IMR-90 (cell line): Measurements from ENCODE around the gene NEK11. TPM values are rescaled to one million over a fixed set of nuclear protein-coding genes. Genes with fewer than 3 reads are reported as not detected.

Experiments used
- ATAC-seq: fragments of 200-7000 bp; cut with Tn5 transposase; 2 replicates; pipeline ENCODE4 v1.9.1; 2020; ENCODE audit warnings: low read depth, mild to moderate bottlenecking, moderate library complexity
- BruUV-seq: library from RNA; stranded (reverse); fragments of 400-500 nt; replicated peaks from 2 replicates; lab custom pipeline; 2021; lab: Mats Ljungman, UMichigan
- CTCF ChIA-PET: fragments of 300-600 bp; formaldehyde crosslinking; extraction: SDS; loops from one replicate; lab custom pipeline; 2021; ENCODE audit warnings: antibody characterized with exemption; lab: Yijun Ruan, JAX
- POLR2A ChIA-PET: fragments of 300-600 bp; sonication (Branson Sonifier 250); formaldehyde crosslinking; loops from one replicate; lab custom pipeline; 2022; ENCODE audit warnings: antibody characterized with exemption; ENCODE audit not compliant: unreplicated experiment; lab: Charles Lee
- DNase-seq: peaks from one replicate; pipeline ENCODE4 v3.0.0; 2013
- H2AFZ ChIP-seq: replicated peaks from 2 replicates; pipeline ENCODE3; 2013; ENCODE audit warnings: low read length, mild to moderate bottlenecking; ENCODE audit not compliant: poor library complexity
- H2AK5ac ChIP-seq: 2 replicates; pipeline ENCODE4 v1.6.1; 2013; ENCODE audit warnings: low read depth, low read length, inconsistent platforms
- H2AK9ac ChIP-seq: replicated peaks from 2 replicates; pipeline ENCODE3; 2013; ENCODE audit warnings: mild to moderate bottlenecking, low read depth, low read length, moderate library complexity; ENCODE audit not compliant: poor library complexity
- H2BK120ac ChIP-seq: 2 replicates; pipeline ENCODE4 v1.6.1; 2013; ENCODE audit warnings: low read depth, low read length, inconsistent platforms
- H2BK15ac ChIP-seq: 3 replicates; pipeline ENCODE4 v1.6.1; 2013; ENCODE audit warnings: low read depth, low read length, inconsistent platforms
- H2BK20ac ChIP-seq: 2 replicates; pipeline ENCODE4 v1.6.1; 2013; ENCODE audit warnings: low read depth, mild to moderate bottlenecking, inconsistent platforms, low read length, moderate library complexity
- H2BK5ac ChIP-seq: 2 replicates; pipeline ENCODE4 v1.6.1; 2013; ENCODE audit warnings: mild to moderate bottlenecking, low read depth, low read length, inconsistent platforms; ENCODE audit not compliant: poor library complexity, severe bottlenecking
- H3K14ac ChIP-seq: replicated peaks from 2 replicates; pipeline ENCODE4 v1.6.1; 2013; ENCODE audit warnings: low read depth, low read length, inconsistent platforms
- H3K18ac ChIP-seq: 2 replicates; pipeline ENCODE4 v1.6.1; 2013; ENCODE audit warnings: low read depth, low read length, control low read depth
- H3K23ac ChIP-seq: 2 replicates; pipeline ENCODE4 v1.6.1; 2013; ENCODE audit warnings: low read depth, low read length, inconsistent platforms
- H3K27ac ChIP-seq: 2 replicates; pipeline ENCODE4 v1.5.1; 2013; ENCODE audit warnings: mild to moderate bottlenecking, control low read depth, low read length; ENCODE audit not compliant: insufficient read depth
- H3K27me3 ChIP-seq: 2 replicates; pipeline ENCODE4 v1.6.1; 2013; ENCODE audit warnings: low read length; ENCODE audit not compliant: control insufficient read depth, insufficient read depth
- H3K36me3 ChIP-seq: 2 replicates; pipeline ENCODE4 v1.6.1; 2013; ENCODE audit warnings: low read length, mixed read lengths; ENCODE audit not compliant: control insufficient read depth, insufficient read depth
- H3K4ac ChIP-seq: 2 replicates; pipeline ENCODE4 v1.6.1; 2013; ENCODE audit warnings: low read depth, low read length, inconsistent platforms
- H3K4me1 ChIP-seq: 2 replicates; pipeline ENCODE4 v1.6.1; 2013; ENCODE audit warnings: low read length, mixed read lengths; ENCODE audit not compliant: control insufficient read depth, insufficient read depth
- H3K4me2 ChIP-seq: 2 replicates; pipeline ENCODE4 v1.6.1; 2013; ENCODE audit warnings: low read depth, mild to moderate bottlenecking, control low read depth, low read length, moderate library complexity
- H3K4me3 ChIP-seq: 2 replicates; pipeline ENCODE4 v1.5.1; 2013; ENCODE audit warnings: low read depth, mild to moderate bottlenecking, control low read depth, low read length, moderate library complexity; ENCODE audit not compliant: insufficient read depth
- H3K56ac ChIP-seq: 2 replicates; pipeline ENCODE4 v1.6.1; 2013; ENCODE audit warnings: low read length, inconsistent platforms; ENCODE audit not compliant: insufficient read depth; ENCODE audit errors: extremely low read depth
- H3K79me1 ChIP-seq, 2 experiments: 2 replicates each; pipeline ENCODE4 v1.6.1; 2013; ENCODE audit warnings: low read length in 2 of 2, inconsistent platforms in 1 of 2, low read depth in 1 of 2
- H3K9ac ChIP-seq: 2 replicates; pipeline ENCODE4 v1.6.1; 2013; ENCODE audit warnings: low read depth, low read length, control low read depth
- H3K9me1 ChIP-seq: 2 replicates; pipeline ENCODE4 v1.6.1; 2013; ENCODE audit warnings: low read length, inconsistent platforms; ENCODE audit not compliant: insufficient read depth
- H3K9me3 ChIP-seq: 2 replicates; pipeline ENCODE4 v1.6.1; 2013; ENCODE audit warnings: low read length; ENCODE audit not compliant: control insufficient read depth, insufficient read depth
- H4K20me1 ChIP-seq: 2 replicates; pipeline ENCODE4 v1.6.1; 2013; ENCODE audit warnings: low read length, inconsistent platforms; ENCODE audit not compliant: insufficient read depth
- H4K5ac ChIP-seq: 2 replicates; pipeline ENCODE4 v1.6.1; 2013; ENCODE audit warnings: mild to moderate bottlenecking, low read depth, low read length, control low read depth
- H4K8ac ChIP-seq, 2 experiments: 2 replicates each; pipeline ENCODE4 v1.6.1; 2013; ENCODE audit warnings: low read depth in 2 of 2, low read length in 2 of 2, control low read depth in 1 of 2, inconsistent platforms in 1 of 2
- H4K91ac ChIP-seq: 2 replicates; pipeline ENCODE4 v1.6.1; 2013; ENCODE audit warnings: low read depth, low read length, inconsistent platforms; ENCODE audit not compliant: insufficient read depth
- BHLHE40 ChIP-seq: fragments of 150-350 bp; IDR thresholded peaks from 2 replicates; pipeline ENCODE4 v1.6.1; 2016; ENCODE audit warnings: mild to moderate bottlenecking, low read depth, low read length
- CEBPB ChIP-seq: IDR thresholded peaks from 2 replicates; pipeline ENCODE4 v1.6.1; 2012; ENCODE audit warnings: low read depth, low read length, improper control_type of control experiment
- CHD1 ChIP-seq: IDR thresholded peaks from 2 replicates; pipeline ENCODE4 v1.6.1; 2012; ENCODE audit warnings: low read depth, low read length, improper control_type of control experiment
- CTCF ChIP-seq: conservative IDR thresholded peaks from 2 replicates; pipeline ENCODE4 v1.5.1; 2012; ENCODE audit warnings: mild to moderate bottlenecking, low read depth, low read length, improper control_type of control experiment
- ELK1 ChIP-seq: fragments of 150-350 bp; IDR thresholded peaks from 2 replicates; pipeline ENCODE4 v1.6.1; 2016; ENCODE audit warnings: low read depth, mild to moderate bottlenecking, low read length, moderate library complexity, borderline replicate concordance
- FOS ChIP-seq: fragments of 150-350 bp; IDR thresholded peaks from 2 replicates; pipeline ENCODE4 v1.6.1; 2016; ENCODE audit warnings: low read depth, low read length
- MAZ ChIP-seq: IDR thresholded peaks from 2 replicates; pipeline ENCODE4 v1.6.1; 2012; ENCODE audit warnings: low read depth, mild to moderate bottlenecking, low read length, improper control_type of control experiment, moderate library complexity, borderline replicate concordance
- MXI1 ChIP-seq: IDR thresholded peaks from 2 replicates; pipeline ENCODE4 v1.6.1; 2012; ENCODE audit warnings: low read depth, mild to moderate bottlenecking, low read length, moderate library complexity, borderline replicate concordance
- NFE2L2 ChIP-seq: fragments of 150-350 bp; IDR thresholded peaks from 2 replicates; pipeline ENCODE4 v1.6.1; 2016; ENCODE audit warnings: low read depth, mild to moderate bottlenecking, low read length
- POLR2A ChIP-seq: IDR thresholded peaks from 2 replicates; pipeline ENCODE4 v1.6.1; 2012; ENCODE audit warnings: mild to moderate bottlenecking, low read depth, low read length
- RAD21 ChIP-seq: IDR thresholded peaks from 2 replicates; pipeline ENCODE4 v1.6.1; 2012; ENCODE audit warnings: low read length, improper control_type of control experiment
- RCOR1 ChIP-seq: IDR thresholded peaks from 2 replicates; pipeline ENCODE4 v1.6.1; 2012; ENCODE audit warnings: mild to moderate bottlenecking, low read length, improper control_type of control experiment; ENCODE audit not compliant: insufficient replicate concordance
- SMC3 ChIP-seq: fragments of 150-350 bp; IDR thresholded peaks from 2 replicates; pipeline ENCODE4 v1.6.1; 2016; ENCODE audit warnings: low read depth, mild to moderate bottlenecking, antibody characterized with exemption, low read length, moderate library complexity
- USF2 ChIP-seq: fragments of 150-350 bp; IDR thresholded peaks from 2 replicates; pipeline ENCODE4 v1.6.1; 2017; ENCODE audit warnings: mild to moderate bottlenecking, antibody characterized with exemption, low read length, low read depth
- WGBS, 2 experiments: methylation state at CpG; one replicate each; pipeline versions ENCODE4 v1.1.5 to v1.1.7; 2013; ENCODE audit warnings: missing lambda C conversion rate in 2 of 2; ENCODE audit not compliant: insufficient read length in 1 of 2; ENCODE audit errors: extremely low coverage in 2 of 2; 5-methylcytosine and 5-hydroxymethylcytosine counted together
- dilution Hi-C: fragments of 300-500 bp; cut with HindIII; formaldehyde crosslinking; loops from one replicate; pipeline ENCODE4 v1.14.3; 2018; ENCODE audit warnings: low sequenced_read_pairs; ENCODE audit not compliant: unreplicated experiment
- in situ Hi-C: fragments of 300-500 bp; cut with MboI; formaldehyde crosslinking; loops from 3 replicates; pipeline ENCODE4 v1.14.3; 2019; ENCODE audit warnings: low sequenced_read_pairs, inconsistent platforms, mixed read lengths
- intact Hi-C: fragments of 100-400 bp; cut with micrococcal nuclease; formaldehyde crosslinking; loops from 2 replicates; pipeline ENCODE4 v1.10.0; 2022
- polyA plus RNA-seq, 3 experiments: library from polyadenylated mRNA; depleted of rRNA; stranded (reverse); fragments of >200 nt; gene quantifications; 2 replicates each; pipeline ENCODE4 v1.2.3, GENCODE V29; 2012; ENCODE audit warnings: low replicate concordance in 1 of 3
- total RNA-seq: library from RNA; depleted of rRNA; stranded (reverse); fragments of >200 nt; gene quantifications from 2 replicates; pipeline ENCODE4 v1.2.3, GENCODE V29; 2012

Gene NEK11
- total and polyA plus RNA-seq, 2 of the 4 experiments (the other 2 are of a cell fraction), result 1.1 to 1.6 TPM

GRCh38 chr3:131082871-131083863, 56.5 kb downstream of the NEK11 start:
- WGBS, 2 experiments, result 20% methylated on average over 1 of the region's 5 CpGs; no CpG with 5 or more reads in 1 of the 2 experiments
- Histone ChIP-seq H2BK15ac (no peak overlapping the region), H4K5ac (no peak overlapping the region), H3K9me3 (no peaks in the 10 kb centered on the region), H2BK120ac (no peak overlapping the region), H3K4ac (no peak overlapping the region), H3K14ac (no peak overlapping the region), H2AK9ac (no peak overlapping the region), H3K23ac (no peak overlapping the region), H2BK20ac (no peak overlapping the region), H3K18ac (no peak overlapping the region), H4K91ac (no peak overlapping the region), H3K4me1 (no peaks in the 10 kb centered on the region), H3K9me1 (no peaks in the 10 kb centered on the region), H3K27ac (no peak overlapping the region), H4K8ac (no peak overlapping the region), H3K36me3 (no peaks in the 10 kb centered on the region), H3K9ac (no peak overlapping the region), H3K4me2 (no peak overlapping the region), H3K27me3 (no peaks in the 10 kb centered on the region), H3K4me3 (no peak overlapping the region), H2BK5ac (no peak overlapping the region), H2AFZ (no peak overlapping the region), H3K56ac (no peak overlapping the region), H2AK5ac (no peak overlapping the region), H4K20me1 (no peaks in the 10 kb centered on the region), H3K79me1 (no peaks in the 10 kb centered on the region)
- in situ Hi-C loops, result no loop called here
- no TSS peak for BruUV-seq
- dilution Hi-C loops, result no loop called here
- DNase-seq (no peak), ATAC-seq (no peak)
- ChIA-PET CTCF (no interaction called here), POLR2A (no interaction called here)
- intact Hi-C loops, result no loop called here
- TF ChIP-seq CHD1, result no peak
- no peak for TF ChIP-seq ELK1
- TF ChIP-seq SMC3, result no peak
- TF ChIP-seq NFE2L2, result no peak
- no peak for TF ChIP-seq FOS
- TF ChIP-seq MAZ, result no peak
- TF ChIP-seq BHLHE40, result no peak
- TF ChIP-seq RAD21, result no peak
- TF ChIP-seq USF2, result no peak
- TF ChIP-seq CEBPB, result no peak
- no peak for TF ChIP-seq MXI1
- no peak for TF ChIP-seq CTCF
- TF ChIP-seq RCOR1, result no peak
- TF ChIP-seq POLR2A, result no peak
